RPMI7951 (cell line): Measurements from ENCODE around the gene DISC1. TPM values are rescaled to one million over a fixed set of nuclear protein-coding genes. Genes with fewer than 3 reads are reported as not detected.
"Not testable (repeated sequence)": the region's sequence is repeated elsewhere in the genome, so short reads cannot be mapped to it uniquely, and the experiment has no call there.

Source experiments
- DNase-seq: peaks from one replicate; pipeline ENCODE4 v3.0.0-alpha.2; 2012; ENCODE audit warnings: low read depth
- total RNA-seq: library from RNA; depleted of rRNA; stranded (reverse); fragments of >200 nt; shearing (Covaris generic); gene quantifications from 2 replicates; pipeline ENCODE4 v1.2.3, GENCODE V29; 2014

DISC1 gene
- total RNA-seq, 1 experiment from 2014 or later = 1.9 TPM

GRCh38 chr1:231605149-231606100, 21.2 kb upstream of the DISC1 start:
- DNase-seq = no peak

- DNase-seq = no peak
Observed at GRCh38 chr1:231606712-231607111, 19.9 kb upstream of the DISC1 start.

GRCh38 chr1:231610388-231610787, 16.2 kb upstream of the DISC1 start:
- DNase-seq = no peak

- no peak for DNase-seq
Observed at GRCh38 chr1:231611111-231611510, 15.5 kb upstream of the DISC1 start.

- no peak for DNase-seq
Observed at GRCh38 chr1:231611851-231612250, 14.7 kb upstream of the DISC1 start.

GRCh38 chr1:231612393-231613089, 14.0 kb upstream of the DISC1 start:
- no peak for DNase-seq

- DNase-seq = no peak
Observed at GRCh38 chr1:231613419-231614349, 12.9 kb upstream of the DISC1 start.

- DNase-seq = no peak
Observed at GRCh38 chr1:231616667-231617066, 9.9 kb upstream of the DISC1 start.

GRCh38 chr1:231618609-231619256, 7.9 kb upstream of the DISC1 start:
- no peak for DNase-seq

- DNase-seq = no peak
Observed at GRCh38 chr1:231619257-231619634, 7.3 kb upstream of the DISC1 start.

GRCh38 chr1:231625042-231625441, 1.5 kb upstream of the DISC1 start:
- not testable (repeated sequence) for DNase-seq

GRCh38 chr1:231625975-231626534, 535 bp upstream of the DISC1 start:
- DNase-seq = no peak

GRCh38 chr1:231626951-231627614, 493 bp downstream of the DISC1 start:
- DNase-seq = peak; percentile 72

- peak; percentile 60 for DNase-seq
Observed at GRCh38 chr1:231628207-231628876, 1.8 kb downstream of the DISC1 start.

GRCh38 chr1:231629132-231629531, 2.5 kb downstream of the DISC1 start:
- peak; percentile 66 for DNase-seq

GRCh38 chr1:231630558-231631205, 4.1 kb downstream of the DISC1 start:
- peak; percentile 70 for DNase-seq

GRCh38 chr1:231631717-231632116, 5.1 kb downstream of the DISC1 start:
- DNase-seq = peak; percentile 19

- DNase-seq = no peak
Observed at GRCh38 chr1:231632119-231632518, 5.5 kb downstream of the DISC1 start.

GRCh38 chr1:231634323-231635013, 7.9 kb downstream of the DISC1 start:
- no peak for DNase-seq
